WTC11 (cell line): ENCODE results near the gene THBS3. TPM values are rescaled to one million over a fixed set of nuclear protein-coding genes. Genes with fewer than 3 reads are reported as not detected.

ENCODE experiments used
- ATAC-seq: fragments of 200-7000 bp; cut with Tn5 transposase; 2 replicates; pipeline ENCODE4 v1.10.0; 2021; ENCODE audit warnings: mild to moderate bottlenecking, moderate library complexity
- CTCF ChIA-PET: fragments of 300-600 bp; sonication (Branson Sonifier 250); formaldehyde crosslinking; loops from one replicate; lab custom pipeline; 2021; ENCODE audit warnings: antibody characterized with exemption; lab: Charles Lee
- POLR2A ChIA-PET: fragments of 350-600 bp; sonication (Branson Sonifier 250); formaldehyde crosslinking; loops from one replicate; lab custom pipeline; 2021; ENCODE audit warnings: antibody characterized with exemption; lab: Charles Lee
- DNase-seq: peaks from one replicate; pipeline ENCODE4 v3.0.0; 2021; ENCODE audit warnings: low spot score
- H3K27ac Mint-ChIP-seq: 2 replicates; pipeline ENCODE4 v1.8.0; 2021; ENCODE audit warnings: mixed read lengths
- H3K27me3 Mint-ChIP-seq: 2 replicates; pipeline ENCODE4 v1.8.0; 2021; ENCODE audit warnings: low read depth, mild to moderate bottlenecking, moderate library complexity, mixed read lengths
- H3K36me3 Mint-ChIP-seq: 2 replicates; pipeline ENCODE4 v1.8.0; 2021; ENCODE audit warnings: mixed read lengths
- H3K4me1 Mint-ChIP-seq: 2 replicates; pipeline ENCODE4 v1.8.0; 2022; ENCODE audit warnings: mixed read lengths
- H3K4me3 Mint-ChIP-seq: 2 replicates; pipeline ENCODE4 v1.8.0; 2021; ENCODE audit warnings: mild to moderate bottlenecking, moderate library complexity, mixed read lengths
- H3K9me3 Mint-ChIP-seq: 2 replicates; pipeline ENCODE4 v1.8.0; 2021; ENCODE audit warnings: mixed read lengths
- ESRRA ChIP-seq: sonication (generic); formaldehyde crosslinking; IDR thresholded peaks from 2 replicates; pipeline ENCODE4 v1.8.1; 2022; ENCODE audit warnings: mild to moderate bottlenecking, missing genetic modification reagents, borderline replicate concordance
- FOXP1 ChIP-seq: sonication (generic); formaldehyde crosslinking; IDR thresholded peaks from 2 replicates; pipeline ENCODE4 v1.8.0; 2022; ENCODE audit warnings: missing genetic modification reagents, mild to moderate bottlenecking, moderate library complexity, borderline replicate concordance
- HMGA2 ChIP-seq: fragments of 250-450 bp; sonication (Bioruptor Pico); IDR thresholded peaks from 2 replicates; pipeline ENCODE4 v1.4.0; 2021; ENCODE audit warnings: mild to moderate bottlenecking, moderate library complexity
- MXD4 ChIP-seq: fragments of 250-450 bp; sonication (Bioruptor Pico); IDR thresholded peaks from 2 replicates; pipeline ENCODE4 v1.8.0; 2021; ENCODE audit warnings: mild to moderate bottlenecking, moderate library complexity, borderline replicate concordance
- NR3C1 ChIP-seq: sonication (generic); formaldehyde crosslinking; conservative IDR thresholded peaks from 2 replicates; pipeline ENCODE4 v1.8.1; 2023; ENCODE audit warnings: low read depth, mild to moderate bottlenecking, missing genetic modification reagents
- SMAD4 ChIP-seq: sonication (generic); formaldehyde crosslinking; IDR thresholded peaks from 2 replicates; pipeline ENCODE4 v1.8.0; 2022; ENCODE audit warnings: mild to moderate bottlenecking, missing genetic modification reagents
- TEAD4 ChIP-seq: sonication (generic); formaldehyde crosslinking; IDR thresholded peaks from 2 replicates; pipeline ENCODE4 v1.8.0; 2022; ENCODE audit warnings: mild to moderate bottlenecking, missing genetic modification reagents
- ZBTB21 ChIP-seq: sonication (generic); formaldehyde crosslinking; IDR thresholded peaks from 2 replicates; pipeline ENCODE4 v1.8.1; 2023; ENCODE audit warnings: mild to moderate bottlenecking, missing genetic modification reagents, borderline replicate concordance
- ZNF121 ChIP-seq: sonication (generic); formaldehyde crosslinking; IDR thresholded peaks from 2 replicates; pipeline ENCODE4 v1.8.0; 2023; ENCODE audit warnings: missing genetic modification reagents
- ZNF416 ChIP-seq: fragments of 250-450 bp; sonication (Bioruptor Pico); IDR thresholded peaks from 2 replicates; pipeline ENCODE4 v1.9.0; 2021; ENCODE audit warnings: mild to moderate bottlenecking, inconsistent platforms
- total RNA-seq: library from RNA; stranded (reverse); gene quantifications from 3 replicates; pipeline ENCODE4 v1.2.3, GENCODE V29; 2021
- TF ChIP-seq, protein P1 (sequence below): sonication (generic); formaldehyde crosslinking; IDR thresholded peaks from 2 replicates; pipeline ENCODE4 v1.8.0; 2023; ENCODE audit warnings: mild to moderate bottlenecking, missing genetic modification reagents
- TF ChIP-seq, protein P2 (sequence below): sonication (generic); formaldehyde crosslinking; conservative IDR thresholded peaks from 2 replicates; pipeline ENCODE4 v1.8.1; 2023; ENCODE audit warnings: mild to moderate bottlenecking, low read depth, missing genetic modification reagents, moderate library complexity
- TF ChIP-seq, protein P3 (sequence below): fragments of 250-450 bp; sonication (Bioruptor Pico); IDR thresholded peaks from 2 replicates; pipeline ENCODE4 v1.9.0; 2021; ENCODE audit warnings: mild to moderate bottlenecking, borderline replicate concordance
- TF ChIP-seq, protein P4 (sequence below): sonication (generic); formaldehyde crosslinking; IDR thresholded peaks from 2 replicates; pipeline ENCODE4 v1.8.0; 2022; ENCODE audit warnings: missing genetic modification reagents
- TF ChIP-seq, protein P5 (sequence below): sonication (generic); formaldehyde crosslinking; IDR thresholded peaks from 2 replicates; pipeline ENCODE4 v1.8.1; 2023; ENCODE audit warnings: mild to moderate bottlenecking, missing genetic modification reagents
- TF ChIP-seq, protein P6 (sequence below): sonication (generic); formaldehyde crosslinking; IDR thresholded peaks from 2 replicates; pipeline ENCODE4 v1.8.0; 2023; ENCODE audit warnings: missing genetic modification reagents
- TF ChIP-seq, protein P7 (sequence below): fragments of 250-450 bp; sonication (Bioruptor Pico); IDR thresholded peaks from 2 replicates; pipeline ENCODE4 v1.8.0; 2021; ENCODE audit warnings: mild to moderate bottlenecking
- TF ChIP-seq, protein P8 (sequence below): sonication (generic); formaldehyde crosslinking; IDR thresholded peaks from 2 replicates; pipeline ENCODE4 v1.8.1; 2023; ENCODE audit warnings: mild to moderate bottlenecking, missing genetic modification reagents, moderate library complexity

Gene THBS3
- total RNA-seq, 1 experiment from 2014 or later = 5.3 TPM

DNA sequence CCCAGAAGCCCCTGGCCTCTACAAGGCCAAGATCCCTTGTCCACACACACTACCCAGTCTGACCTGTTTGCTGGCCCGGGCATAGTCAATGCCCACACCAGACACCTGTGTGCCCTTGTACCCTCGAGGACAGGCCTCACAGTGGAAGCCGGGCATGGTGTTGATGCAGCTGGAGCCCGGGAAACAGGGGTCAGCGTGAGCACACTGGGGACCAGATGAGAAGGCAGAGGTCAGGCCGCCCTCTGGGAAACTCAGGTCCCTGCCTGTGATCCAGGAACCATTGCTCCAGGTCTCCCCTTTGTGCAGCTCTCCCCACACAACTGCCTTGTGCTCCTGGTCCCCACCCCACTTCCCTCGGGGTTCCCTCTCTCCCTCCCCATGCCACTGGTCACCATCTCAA is 5.5 kb downstream of the THBS3 start (continued):
- TF ChIP-seq, protein P1, sequence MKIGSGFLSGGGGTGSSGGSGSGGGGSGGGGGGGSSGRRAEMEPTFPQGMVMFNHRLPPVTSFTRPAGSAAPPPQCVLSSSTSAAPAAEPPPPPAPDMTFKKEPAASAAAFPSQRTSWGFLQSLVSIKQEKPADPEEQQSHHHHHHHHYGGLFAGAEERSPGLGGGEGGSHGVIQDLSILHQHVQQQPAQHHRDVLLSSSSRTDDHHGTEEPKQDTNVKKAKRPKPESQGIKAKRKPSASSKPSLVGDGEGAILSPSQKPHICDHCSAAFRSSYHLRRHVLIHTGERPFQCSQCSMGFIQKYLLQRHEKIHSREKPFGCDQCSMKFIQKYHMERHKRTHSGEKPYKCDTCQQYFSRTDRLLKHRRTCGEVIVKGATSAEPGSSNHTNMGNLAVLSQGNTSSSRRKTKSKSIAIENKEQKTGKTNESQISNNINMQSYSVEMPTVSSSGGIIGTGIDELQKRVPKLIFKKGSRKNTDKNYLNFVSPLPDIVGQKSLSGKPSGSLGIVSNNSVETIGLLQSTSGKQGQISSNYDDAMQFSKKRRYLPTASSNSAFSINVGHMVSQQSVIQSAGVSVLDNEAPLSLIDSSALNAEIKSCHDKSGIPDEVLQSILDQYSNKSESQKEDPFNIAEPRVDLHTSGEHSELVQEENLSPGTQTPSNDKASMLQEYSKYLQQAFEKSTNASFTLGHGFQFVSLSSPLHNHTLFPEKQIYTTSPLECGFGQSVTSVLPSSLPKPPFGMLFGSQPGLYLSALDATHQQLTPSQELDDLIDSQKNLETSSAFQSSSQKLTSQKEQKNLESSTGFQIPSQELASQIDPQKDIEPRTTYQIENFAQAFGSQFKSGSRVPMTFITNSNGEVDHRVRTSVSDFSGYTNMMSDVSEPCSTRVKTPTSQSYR (CRISPR knock-in tag) = no peak

DNA sequence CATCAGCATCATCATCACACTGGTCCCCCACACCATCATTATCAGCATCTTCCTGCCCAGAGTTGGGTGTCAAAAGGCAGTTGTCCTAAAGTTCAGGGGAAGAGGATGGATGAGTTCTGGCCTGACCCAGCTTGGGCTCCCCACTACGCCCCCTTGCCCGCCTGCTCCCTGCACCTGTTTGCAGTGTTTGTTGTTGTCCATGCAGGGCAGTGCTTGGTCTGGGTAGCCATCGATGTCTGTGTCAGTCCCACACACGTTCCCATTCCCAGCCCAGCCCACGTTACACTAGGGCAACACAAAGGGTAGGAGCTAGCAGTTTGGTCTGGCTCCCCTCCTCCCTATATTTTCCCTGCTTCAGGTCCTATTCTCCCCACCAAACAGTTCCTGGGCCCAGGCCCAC is 6.8 kb downstream of the THBS3 start:
- DNase-seq (no peak), ATAC-seq (no peak)
- CTCF ChIA-PET = no interaction called here
- H3K4me3 Mint-ChIP-seq = no peak overlapping the region
- peaks cover 22% of the 10 kb centered on the region for H3K4me1 Mint-ChIP-seq
- H3K9me3 Mint-ChIP-seq = no peaks in the 10 kb centered on the region
- H3K27me3 Mint-ChIP-seq = peaks cover 2% of the 10 kb centered on the region
- H3K36me3 Mint-ChIP-seq = peaks cover 71% of the 10 kb centered on the region
- POLR2A ChIA-PET = no interaction called here
- no peak overlapping the region for H3K27ac Mint-ChIP-seq
- TF ChIP-seq, protein P2, sequence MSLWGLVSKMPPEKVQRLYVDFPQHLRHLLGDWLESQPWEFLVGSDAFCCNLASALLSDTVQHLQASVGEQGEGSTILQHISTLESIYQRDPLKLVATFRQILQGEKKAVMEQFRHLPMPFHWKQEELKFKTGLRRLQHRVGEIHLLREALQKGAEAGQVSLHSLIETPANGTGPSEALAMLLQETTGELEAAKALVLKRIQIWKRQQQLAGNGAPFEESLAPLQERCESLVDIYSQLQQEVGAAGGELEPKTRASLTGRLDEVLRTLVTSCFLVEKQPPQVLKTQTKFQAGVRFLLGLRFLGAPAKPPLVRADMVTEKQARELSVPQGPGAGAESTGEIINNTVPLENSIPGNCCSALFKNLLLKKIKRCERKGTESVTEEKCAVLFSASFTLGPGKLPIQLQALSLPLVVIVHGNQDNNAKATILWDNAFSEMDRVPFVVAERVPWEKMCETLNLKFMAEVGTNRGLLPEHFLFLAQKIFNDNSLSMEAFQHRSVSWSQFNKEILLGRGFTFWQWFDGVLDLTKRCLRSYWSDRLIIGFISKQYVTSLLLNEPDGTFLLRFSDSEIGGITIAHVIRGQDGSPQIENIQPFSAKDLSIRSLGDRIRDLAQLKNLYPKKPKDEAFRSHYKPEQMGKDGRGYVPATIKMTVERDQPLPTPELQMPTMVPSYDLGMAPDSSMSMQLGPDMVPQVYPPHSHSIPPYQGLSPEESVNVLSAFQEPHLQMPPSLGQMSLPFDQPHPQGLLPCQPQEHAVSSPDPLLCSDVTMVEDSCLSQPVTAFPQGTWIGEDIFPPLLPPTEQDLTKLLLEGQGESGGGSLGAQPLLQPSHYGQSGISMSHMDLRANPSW (CRISPR knock-in tag) = no peak
- TF ChIP-seq, protein P3, sequence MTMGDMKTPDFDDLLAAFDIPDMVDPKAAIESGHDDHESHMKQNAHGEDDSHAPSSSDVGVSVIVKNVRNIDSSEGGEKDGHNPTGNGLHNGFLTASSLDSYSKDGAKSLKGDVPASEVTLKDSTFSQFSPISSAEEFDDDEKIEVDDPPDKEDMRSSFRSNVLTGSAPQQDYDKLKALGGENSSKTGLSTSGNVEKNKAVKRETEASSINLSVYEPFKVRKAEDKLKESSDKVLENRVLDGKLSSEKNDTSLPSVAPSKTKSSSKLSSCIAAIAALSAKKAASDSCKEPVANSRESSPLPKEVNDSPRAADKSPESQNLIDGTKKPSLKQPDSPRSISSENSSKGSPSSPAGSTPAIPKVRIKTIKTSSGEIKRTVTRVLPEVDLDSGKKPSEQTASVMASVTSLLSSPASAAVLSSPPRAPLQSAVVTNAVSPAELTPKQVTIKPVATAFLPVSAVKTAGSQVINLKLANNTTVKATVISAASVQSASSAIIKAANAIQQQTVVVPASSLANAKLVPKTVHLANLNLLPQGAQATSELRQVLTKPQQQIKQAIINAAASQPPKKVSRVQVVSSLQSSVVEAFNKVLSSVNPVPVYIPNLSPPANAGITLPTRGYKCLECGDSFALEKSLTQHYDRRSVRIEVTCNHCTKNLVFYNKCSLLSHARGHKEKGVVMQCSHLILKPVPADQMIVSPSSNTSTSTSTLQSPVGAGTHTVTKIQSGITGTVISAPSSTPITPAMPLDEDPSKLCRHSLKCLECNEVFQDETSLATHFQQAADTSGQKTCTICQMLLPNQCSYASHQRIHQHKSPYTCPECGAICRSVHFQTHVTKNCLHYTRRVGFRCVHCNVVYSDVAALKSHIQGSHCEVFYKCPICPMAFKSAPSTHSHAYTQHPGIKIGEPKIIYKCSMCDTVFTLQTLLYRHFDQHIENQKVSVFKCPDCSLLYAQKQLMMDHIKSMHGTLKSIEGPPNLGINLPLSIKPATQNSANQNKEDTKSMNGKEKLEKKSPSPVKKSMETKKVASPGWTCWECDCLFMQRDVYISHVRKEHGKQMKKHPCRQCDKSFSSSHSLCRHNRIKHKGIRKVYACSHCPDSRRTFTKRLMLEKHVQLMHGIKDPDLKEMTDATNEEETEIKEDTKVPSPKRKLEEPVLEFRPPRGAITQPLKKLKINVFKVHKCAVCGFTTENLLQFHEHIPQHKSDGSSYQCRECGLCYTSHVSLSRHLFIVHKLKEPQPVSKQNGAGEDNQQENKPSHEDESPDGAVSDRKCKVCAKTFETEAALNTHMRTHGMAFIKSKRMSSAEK = no peak
- TF ChIP-seq SMAD4 (CRISPR knock-in tag) = no peak
- TF ChIP-seq, protein P4, sequence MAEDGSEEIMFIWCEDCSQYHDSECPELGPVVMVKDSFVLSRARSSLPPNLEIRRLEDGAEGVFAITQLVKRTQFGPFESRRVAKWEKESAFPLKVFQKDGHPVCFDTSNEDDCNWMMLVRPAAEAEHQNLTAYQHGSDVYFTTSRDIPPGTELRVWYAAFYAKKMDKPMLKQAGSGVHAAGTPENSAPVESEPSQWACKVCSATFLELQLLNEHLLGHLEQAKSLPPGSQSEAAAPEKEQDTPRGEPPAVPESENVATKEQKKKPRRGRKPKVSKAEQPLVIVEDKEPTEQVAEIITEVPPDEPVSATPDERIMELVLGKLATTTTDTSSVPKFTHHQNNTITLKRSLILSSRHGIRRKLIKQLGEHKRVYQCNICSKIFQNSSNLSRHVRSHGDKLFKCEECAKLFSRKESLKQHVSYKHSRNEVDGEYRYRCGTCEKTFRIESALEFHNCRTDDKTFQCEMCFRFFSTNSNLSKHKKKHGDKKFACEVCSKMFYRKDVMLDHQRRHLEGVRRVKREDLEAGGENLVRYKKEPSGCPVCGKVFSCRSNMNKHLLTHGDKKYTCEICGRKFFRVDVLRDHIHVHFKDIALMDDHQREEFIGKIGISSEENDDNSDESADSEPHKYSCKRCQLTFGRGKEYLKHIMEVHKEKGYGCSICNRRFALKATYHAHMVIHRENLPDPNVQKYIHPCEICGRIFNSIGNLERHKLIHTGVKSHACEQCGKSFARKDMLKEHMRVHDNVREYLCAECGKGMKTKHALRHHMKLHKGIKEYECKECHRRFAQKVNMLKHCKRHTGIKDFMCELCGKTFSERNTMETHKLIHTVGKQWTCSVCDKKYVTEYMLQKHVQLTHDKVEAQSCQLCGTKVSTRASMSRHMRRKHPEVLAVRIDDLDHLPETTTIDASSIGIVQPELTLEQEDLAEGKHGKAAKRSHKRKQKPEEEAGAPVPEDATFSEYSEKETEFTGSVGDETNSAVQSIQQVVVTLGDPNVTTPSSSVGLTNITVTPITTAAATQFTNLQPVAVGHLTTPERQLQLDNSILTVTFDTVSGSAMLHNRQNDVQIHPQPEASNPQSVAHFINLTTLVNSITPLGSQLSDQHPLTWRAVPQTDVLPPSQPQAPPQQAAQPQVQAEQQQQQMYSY (CRISPR knock-in tag) = no peak
- no peak for TF ChIP-seq HMGA2 (CRISPR knock-in tag)
- no peak for TF ChIP-seq ESRRA (CRISPR knock-in tag)
- TF ChIP-seq, protein P5, sequence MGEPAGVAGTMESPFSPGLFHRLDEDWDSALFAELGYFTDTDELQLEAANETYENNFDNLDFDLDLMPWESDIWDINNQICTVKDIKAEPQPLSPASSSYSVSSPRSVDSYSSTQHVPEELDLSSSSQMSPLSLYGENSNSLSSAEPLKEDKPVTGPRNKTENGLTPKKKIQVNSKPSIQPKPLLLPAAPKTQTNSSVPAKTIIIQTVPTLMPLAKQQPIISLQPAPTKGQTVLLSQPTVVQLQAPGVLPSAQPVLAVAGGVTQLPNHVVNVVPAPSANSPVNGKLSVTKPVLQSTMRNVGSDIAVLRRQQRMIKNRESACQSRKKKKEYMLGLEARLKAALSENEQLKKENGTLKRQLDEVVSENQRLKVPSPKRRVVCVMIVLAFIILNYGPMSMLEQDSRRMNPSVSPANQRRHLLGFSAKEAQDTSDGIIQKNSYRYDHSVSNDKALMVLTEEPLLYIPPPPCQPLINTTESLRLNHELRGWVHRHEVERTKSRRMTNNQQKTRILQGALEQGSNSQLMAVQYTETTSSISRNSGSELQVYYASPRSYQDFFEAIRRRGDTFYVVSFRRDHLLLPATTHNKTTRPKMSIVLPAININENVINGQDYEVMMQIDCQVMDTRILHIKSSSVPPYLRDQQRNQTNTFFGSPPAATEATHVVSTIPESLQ (CRISPR knock-in tag) = no peak
- TF ChIP-seq, protein P6, sequence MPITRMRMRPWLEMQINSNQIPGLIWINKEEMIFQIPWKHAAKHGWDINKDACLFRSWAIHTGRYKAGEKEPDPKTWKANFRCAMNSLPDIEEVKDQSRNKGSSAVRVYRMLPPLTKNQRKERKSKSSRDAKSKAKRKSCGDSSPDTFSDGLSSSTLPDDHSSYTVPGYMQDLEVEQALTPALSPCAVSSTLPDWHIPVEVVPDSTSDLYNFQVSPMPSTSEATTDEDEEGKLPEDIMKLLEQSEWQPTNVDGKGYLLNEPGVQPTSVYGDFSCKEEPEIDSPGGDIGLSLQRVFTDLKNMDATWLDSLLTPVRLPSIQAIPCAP (CRISPR knock-in tag) = no peak
- TF ChIP-seq ZNF416 (CRISPR knock-in tag) = no peak
- no peak for TF ChIP-seq ZBTB21 (CRISPR knock-in tag)
- TF ChIP-seq NR3C1 (CRISPR knock-in tag) = no peak
- TF ChIP-seq, protein P7, sequence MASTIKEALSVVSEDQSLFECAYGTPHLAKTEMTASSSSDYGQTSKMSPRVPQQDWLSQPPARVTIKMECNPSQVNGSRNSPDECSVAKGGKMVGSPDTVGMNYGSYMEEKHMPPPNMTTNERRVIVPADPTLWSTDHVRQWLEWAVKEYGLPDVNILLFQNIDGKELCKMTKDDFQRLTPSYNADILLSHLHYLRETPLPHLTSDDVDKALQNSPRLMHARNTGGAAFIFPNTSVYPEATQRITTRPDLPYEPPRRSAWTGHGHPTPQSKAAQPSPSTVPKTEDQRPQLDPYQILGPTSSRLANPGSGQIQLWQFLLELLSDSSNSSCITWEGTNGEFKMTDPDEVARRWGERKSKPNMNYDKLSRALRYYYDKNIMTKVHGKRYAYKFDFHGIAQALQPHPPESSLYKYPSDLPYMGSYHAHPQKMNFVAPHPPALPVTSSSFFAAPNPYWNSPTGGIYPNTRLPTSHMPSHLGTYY (CRISPR knock-in tag) = no peak
- TF ChIP-seq ZNF121 = no peak
- TF ChIP-seq TEAD4 (CRISPR knock-in tag) = no peak
- TF ChIP-seq FOXP1 = no peak
- TF ChIP-seq MXD4 (CRISPR knock-in tag) = no peak
- TF ChIP-seq, protein P8, sequence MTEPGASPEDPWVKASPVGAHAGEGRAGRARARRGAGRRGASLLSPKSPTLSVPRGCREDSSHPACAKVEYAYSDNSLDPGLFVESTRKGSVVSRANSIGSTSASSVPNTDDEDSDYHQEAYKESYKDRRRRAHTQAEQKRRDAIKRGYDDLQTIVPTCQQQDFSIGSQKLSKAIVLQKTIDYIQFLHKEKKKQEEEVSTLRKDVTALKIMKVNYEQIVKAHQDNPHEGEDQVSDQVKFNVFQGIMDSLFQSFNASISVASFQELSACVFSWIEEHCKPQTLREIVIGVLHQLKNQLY (CRISPR knock-in tag) = no peak
